Karpas-422 (cell line): ENCODE data around the gene HSD11B1. TPM values are rescaled to one million over a fixed set of nuclear protein-coding genes. Genes with fewer than 3 reads are reported as not detected.

ENCODE experiments used
- DNase-seq: peaks from one replicate; pipeline ENCODE4 v3.0.0-alpha.2; 2015
- H2AFZ ChIP-seq: fragments of 200-600 bp; sonication (generic); 2 replicates; pipeline ENCODE4 v1.6.1; 2014; ENCODE audit warnings: antibody characterized with exemption, low read length, mixed read lengths
- H3K27ac ChIP-seq: fragments of 200-600 bp; sonication (generic); 2 replicates; pipeline ENCODE4 v1.5.1; 2014; ENCODE audit warnings: mild to moderate bottlenecking, low read length, moderate library complexity
- H3K27me3 ChIP-seq: fragments of 200-600 bp; sonication (generic); 2 replicates; pipeline ENCODE4 v1.6.1; 2014; ENCODE audit warnings: low read length, mixed read lengths
- H3K36me3 ChIP-seq: fragments of 200-600 bp; sonication (generic); 2 replicates; pipeline ENCODE4 v1.6.1; 2014; ENCODE audit warnings: low read length, mixed read lengths; ENCODE audit not compliant: insufficient read depth
- H3K4me1 ChIP-seq: fragments of 200-600 bp; sonication (generic); 2 replicates; pipeline ENCODE4 v1.6.1; 2014; ENCODE audit warnings: mild to moderate bottlenecking, low read length, mixed read lengths
- H3K4me2 ChIP-seq: fragments of 200-600 bp; sonication (generic); 2 replicates; pipeline ENCODE4 v1.6.1; 2014; ENCODE audit warnings: low read length, low read depth, mild to moderate bottlenecking; ENCODE audit not compliant: poor library complexity, severe bottlenecking
- H3K4me3 ChIP-seq: fragments of 200-600 bp; sonication (generic); 2 replicates; pipeline ENCODE4 v1.5.1; 2014; ENCODE audit warnings: mild to moderate bottlenecking, antibody characterized with exemption, low read length, mixed read lengths
- H3K79me2 ChIP-seq: fragments of 200-600 bp; sonication (generic); 2 replicates; pipeline ENCODE4 v1.6.1; 2014; ENCODE audit warnings: mild to moderate bottlenecking, low read length, mixed read lengths
- H3K9ac ChIP-seq: fragments of 200-600 bp; sonication (generic); 2 replicates; pipeline ENCODE4 v1.6.0; 2014; ENCODE audit warnings: low read length
- H3K9me2 ChIP-seq: fragments of 200-600 bp; sonication (generic), shearing (Covaris generic); replicated peaks from 2 replicates; pipeline ENCODE4 v1.6.0; 2014; ENCODE audit warnings: mild to moderate bottlenecking, low read length, moderate library complexity; ENCODE audit not compliant: insufficient read depth
- H3K9me3 ChIP-seq: fragments of 300-700, 200-600 bp; sonication (generic); 2 replicates; pipeline ENCODE4 v1.6.1; 2014; ENCODE audit warnings: low read length, mixed read lengths
- H4K20me1 ChIP-seq: fragments of 200-600 bp; sonication (generic); 2 replicates; pipeline ENCODE4 v1.6.1; 2014; ENCODE audit warnings: mild to moderate bottlenecking, antibody characterized with exemption, low read length, low read depth; ENCODE audit not compliant: insufficient read depth
- total RNA-seq: library from RNA; depleted of rRNA; stranded (reverse); fragments of >200 nt; shearing (Covaris generic); gene quantifications from 2 replicates; pipeline ENCODE4 v1.2.3, GENCODE V29; 2014; ENCODE audit warnings: low replicate concordance

Gene HSD11B1
- total RNA-seq, 1 experiment from 2014 or later: not detected

GRCh38 chr1:209737118-209737505 is 32.5 kb downstream of the HSD11B1 start:
- Histone ChIP-seq H3K4me2 (no peak overlapping the region), H3K27me3 (no peaks in the 10 kb centered on the region), H3K79me2 (no peaks in the 10 kb centered on the region), H3K9me2 (no peaks in the 10 kb centered on the region), H3K36me3 (no peaks in the 10 kb centered on the region), H2AFZ (no peak overlapping the region), H3K9ac (no peak overlapping the region), H3K4me3 (no peak overlapping the region), H4K20me1 (no peaks in the 10 kb centered on the region), H3K27ac (no peak overlapping the region), H3K4me1 (no peaks in the 10 kb centered on the region), H3K9me3 (no peaks in the 10 kb centered on the region)
- peak; percentile 19 for DNase-seq

DNA sequence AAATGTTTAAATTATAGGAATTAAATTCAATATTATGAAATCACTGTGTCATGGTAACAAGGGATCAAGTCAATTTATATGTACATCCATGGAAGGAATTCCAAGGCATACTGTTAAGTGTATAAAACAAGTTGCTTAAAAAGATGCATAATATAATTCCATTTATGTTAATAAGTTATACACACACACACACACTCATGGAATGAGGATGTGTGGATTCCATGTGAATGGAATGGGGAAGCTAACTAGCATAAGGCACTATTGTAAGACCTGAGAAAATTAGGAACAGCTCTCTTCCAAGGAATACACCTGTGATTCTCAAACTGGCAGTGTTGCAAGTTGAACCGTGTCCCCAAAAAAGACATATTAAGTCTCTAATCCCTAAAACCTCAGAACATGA is 33.6 kb downstream of the HSD11B1 start:
- H3K9ac ChIP-seq: no peak overlapping the region
- H3K36me3 ChIP-seq: no peaks in the 10 kb centered on the region
- no peak for DNase-seq
- no peaks in the 10 kb centered on the region for H3K9me3 ChIP-seq
- no peaks in the 10 kb centered on the region for H3K4me1 ChIP-seq
- no peak overlapping the region for H3K27ac ChIP-seq
- H2AFZ ChIP-seq: no peak overlapping the region
- no peaks in the 10 kb centered on the region for H3K79me2 ChIP-seq
- H3K9me2 ChIP-seq: no peaks in the 10 kb centered on the region
- no peaks in the 10 kb centered on the region for H4K20me1 ChIP-seq
- no peaks in the 10 kb centered on the region for H3K27me3 ChIP-seq
- no peak overlapping the region for H3K4me2 ChIP-seq
- no peak overlapping the region for H3K4me3 ChIP-seq

- Histone ChIP-seq H3K79me2 (no peaks in the 10 kb centered on the region), H3K9me3 (no peaks in the 10 kb centered on the region), H3K9ac (no peak overlapping the region), H3K27ac (no peak overlapping the region), H4K20me1 (no peaks in the 10 kb centered on the region), H3K36me3 (no peaks in the 10 kb centered on the region), H2AFZ (no peak overlapping the region), H3K4me3 (no peak overlapping the region), H3K9me2 (no peaks in the 10 kb centered on the region), H3K27me3 (no peaks in the 10 kb centered on the region), H3K4me2 (no peak overlapping the region), H3K4me1 (no peaks in the 10 kb centered on the region)
- DNase-seq: peak; percentile 12
Measured at GRCh38 chr1:209741193-209741592, 36.5 kb downstream of the HSD11B1 start.

GRCh38 chr1:209741889-209742288 is 37.2 kb downstream of the HSD11B1 start:
- Histone ChIP-seq H3K9me2 (no peaks in the 10 kb centered on the region), H4K20me1 (no peaks in the 10 kb centered on the region), H3K9ac (no peak overlapping the region), H3K4me1 (no peaks in the 10 kb centered on the region), H3K27ac (no peak overlapping the region), H3K9me3 (no peaks in the 10 kb centered on the region), H3K79me2 (no peaks in the 10 kb centered on the region), H3K27me3 (no peaks in the 10 kb centered on the region), H2AFZ (no peak overlapping the region), H3K4me2 (no peak overlapping the region), H3K36me3 (no peaks in the 10 kb centered on the region), H3K4me3 (no peak overlapping the region)
- DNase-seq: peak; percentile 26

GRCh38 chr1:209742409-209743144 is 37.9 kb downstream of the HSD11B1 start:
- Histone ChIP-seq H3K9me3 (no peaks in the 10 kb centered on the region), H3K27me3 (no peaks in the 10 kb centered on the region), H4K20me1 (no peaks in the 10 kb centered on the region), H3K27ac (no peak overlapping the region), H3K4me1 (peaks cover 3% of the 10 kb centered on the region; the same call in 1 of the 2 replicates), H3K79me2 (no peaks in the 10 kb centered on the region), H3K36me3 (no peaks in the 10 kb centered on the region), H2AFZ (no peak overlapping the region), H3K9ac (no peak overlapping the region), H3K9me2 (no peaks in the 10 kb centered on the region), H3K4me2 (no peak overlapping the region), H3K4me3 (no peak overlapping the region)
- DNase-seq: peak; percentile 16

DNA sequence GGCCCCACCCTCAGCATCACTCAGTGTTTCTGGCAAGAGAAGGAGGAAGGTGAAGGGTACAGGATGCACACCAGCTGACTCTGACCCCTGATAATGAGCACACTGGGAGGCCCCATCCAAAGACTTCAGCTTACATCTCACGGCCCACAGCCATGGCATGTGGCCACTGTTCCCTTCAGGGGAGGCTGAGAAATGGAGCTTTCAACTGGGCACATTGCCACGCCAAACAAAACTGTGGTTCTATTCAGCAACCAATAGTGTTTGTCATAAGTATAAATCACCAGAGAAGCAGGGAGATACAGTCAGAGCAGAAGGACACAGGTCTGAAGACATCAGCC is 38.5 kb downstream of the HSD11B1 start:
- Histone ChIP-seq H3K4me3 (no peak overlapping the region), H3K9me2 (no peaks in the 10 kb centered on the region), H3K27me3 (no peaks in the 10 kb centered on the region), H2AFZ (no peak overlapping the region), H3K4me1 (peaks cover 5% of the 10 kb centered on the region; the same call in 1 of the 2 replicates), H3K79me2 (no peaks in the 10 kb centered on the region), H3K9me3 (no peaks in the 10 kb centered on the region), H3K4me2 (no peak overlapping the region), H4K20me1 (no peaks in the 10 kb centered on the region), H3K36me3 (no peaks in the 10 kb centered on the region), H3K9ac (no peak overlapping the region), H3K27ac (no peak overlapping the region)
- DNase-seq: no peak

GRCh38 chr1:209746451-209747165 is 42.0 kb downstream of the HSD11B1 start:
- no peak overlapping the region for H3K9ac ChIP-seq
- no peaks in the 10 kb centered on the region for H3K27me3 ChIP-seq
- no peaks in the 10 kb centered on the region for H3K36me3 ChIP-seq
- peak; percentile 35 for DNase-seq
- no peaks in the 10 kb centered on the region for H3K79me2 ChIP-seq
- no peak overlapping the region for H3K4me3 ChIP-seq
- H2AFZ ChIP-seq: no peak overlapping the region
- H3K27ac ChIP-seq: no peak overlapping the region
- H4K20me1 ChIP-seq: no peaks in the 10 kb centered on the region
- no peaks in the 10 kb centered on the region for H3K9me2 ChIP-seq
- H3K9me3 ChIP-seq: no peaks in the 10 kb centered on the region
- H3K4me1 ChIP-seq: peaks cover 7% of the 10 kb centered on the region; the same call in 1 of the 2 replicates
- no peak overlapping the region for H3K4me2 ChIP-seq

- H3K9ac ChIP-seq: peak overlapping the region; percentile 36; the same call in 1 of the 2 replicates
- peak overlapping the region; percentile 66; the same call in 1 of the 2 replicates for H2AFZ ChIP-seq
Measured at GRCh38 chr1:209747580-209748262, 43.1 kb downstream of the HSD11B1 start.

More at GRCh38 chr1:209747580-209748262, 43.1 kb downstream of the HSD11B1 start:
- H3K4me3 ChIP-seq: no peak overlapping the region; the same call in 1 of the 2 replicates
- no peaks in the 10 kb centered on the region for H3K9me2 ChIP-seq
- no peaks in the 10 kb centered on the region for H4K20me1 ChIP-seq
- H3K27me3 ChIP-seq: no peaks in the 10 kb centered on the region
- H3K79me2 ChIP-seq: no peaks in the 10 kb centered on the region
- peak overlapping the region; percentile 47 for H3K4me2 ChIP-seq
- H3K9me3 ChIP-seq: no peaks in the 10 kb centered on the region
- no peaks in the 10 kb centered on the region for H3K36me3 ChIP-seq
- peaks cover 7% of the 10 kb centered on the region; the same call in 1 of the 2 replicates for H3K4me1 ChIP-seq
- DNase-seq: peak; percentile 92
- no peak overlapping the region for H3K27ac ChIP-seq
